HG02610 (cell line): ENCODE data around the gene TXNRD1.
"Not testable (repeated sequence)": the region's sequence is repeated elsewhere in the genome, so short reads cannot be mapped to it uniquely, and the experiment has no call there.

Experiments
- ATAC-seq: cut with Tn5 transposase; IDR thresholded peaks from one replicate; pipeline ENCODE4 v1.9.1; 2021; ENCODE audit warnings: mild to moderate bottlenecking, moderate library complexity; ENCODE audit not compliant: unreplicated experiment

The TXNRD1 gene

DNA sequence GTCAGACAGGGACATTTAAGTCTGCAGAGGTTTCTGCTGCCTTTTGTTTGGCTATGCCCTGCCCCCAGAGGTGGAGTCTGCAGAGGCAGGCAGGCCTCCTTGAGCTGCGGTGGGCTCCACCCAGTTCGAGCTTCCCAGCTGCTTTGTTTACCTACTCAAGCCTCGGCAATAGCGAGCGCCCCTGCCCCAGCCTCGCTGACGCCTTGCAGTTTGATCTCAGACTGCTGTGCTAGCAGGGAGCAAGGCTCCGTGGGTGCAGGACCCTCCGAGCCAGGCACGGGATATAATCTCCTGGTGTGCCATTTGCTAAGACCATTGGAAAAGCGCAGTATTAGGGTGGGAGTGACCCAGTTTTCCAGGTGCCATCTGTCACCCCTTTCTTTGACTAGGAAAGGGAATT, 178.5 kb downstream of the TXNRD1 start:
- ATAC-seq = not testable (repeated sequence)
